ENCODE results near the gene DDX46. TPM values are rescaled to one million over a fixed set of nuclear protein-coding genes. Genes with fewer than 3 reads are reported as not detected.
"Not testable (repeated sequence)": the region's sequence is repeated elsewhere in the genome, so short reads cannot be mapped to it uniquely, and the experiment has no call there.

DDX46 gene
- total RNA-seq, 1 donor from 2014 or later: 89.4 TPM

- Mint-ChIP-seq H3K36me3 (ENCODE audit: low read depth) (peaks cover 18% of the 10 kb centered on the region), H3K9me3 (no peaks in the 10 kb centered on the region), H3K27ac (no peak overlapping the region), H3K4me1 (peaks cover 18% of the 10 kb centered on the region), H3K27me3 (no peaks in the 10 kb centered on the region), H3K4me3 (no peak overlapping the region)
- DNase-seq: no peak
- intact Hi-C loops (cut with micrococcal nuclease): no loop called here
Observed at GRCh38 chr5:134844252-134844651, 85.7 kb downstream of the DDX46 start.

- H3K27me3 Mint-ChIP-seq: no peaks in the 10 kb centered on the region
- peaks cover 20% of the 10 kb centered on the region for H3K4me1 Mint-ChIP-seq
- no peaks in the 10 kb centered on the region for H3K9me3 Mint-ChIP-seq
- no peak for DNase-seq
- H3K4me3 Mint-ChIP-seq: peak overlapping the region; percentile 98
- intact Hi-C loops (cut with micrococcal nuclease): loop anchor here (1.0 to 5.0 kb wide), 5 partner anchors 29 to 107 kb away; partner anchors contain the start of genes CAMLG, DDX46 and TXNDC15
- peaks cover 18% of the 10 kb centered on the region for H3K36me3 Mint-ChIP-seq (ENCODE audit: low read depth)
- H3K27ac Mint-ChIP-seq: peak overlapping the region; percentile 97
Observed at GRCh38 chr5:134845335-134845851, 86.8 kb downstream of the DDX46 start.

DNA sequence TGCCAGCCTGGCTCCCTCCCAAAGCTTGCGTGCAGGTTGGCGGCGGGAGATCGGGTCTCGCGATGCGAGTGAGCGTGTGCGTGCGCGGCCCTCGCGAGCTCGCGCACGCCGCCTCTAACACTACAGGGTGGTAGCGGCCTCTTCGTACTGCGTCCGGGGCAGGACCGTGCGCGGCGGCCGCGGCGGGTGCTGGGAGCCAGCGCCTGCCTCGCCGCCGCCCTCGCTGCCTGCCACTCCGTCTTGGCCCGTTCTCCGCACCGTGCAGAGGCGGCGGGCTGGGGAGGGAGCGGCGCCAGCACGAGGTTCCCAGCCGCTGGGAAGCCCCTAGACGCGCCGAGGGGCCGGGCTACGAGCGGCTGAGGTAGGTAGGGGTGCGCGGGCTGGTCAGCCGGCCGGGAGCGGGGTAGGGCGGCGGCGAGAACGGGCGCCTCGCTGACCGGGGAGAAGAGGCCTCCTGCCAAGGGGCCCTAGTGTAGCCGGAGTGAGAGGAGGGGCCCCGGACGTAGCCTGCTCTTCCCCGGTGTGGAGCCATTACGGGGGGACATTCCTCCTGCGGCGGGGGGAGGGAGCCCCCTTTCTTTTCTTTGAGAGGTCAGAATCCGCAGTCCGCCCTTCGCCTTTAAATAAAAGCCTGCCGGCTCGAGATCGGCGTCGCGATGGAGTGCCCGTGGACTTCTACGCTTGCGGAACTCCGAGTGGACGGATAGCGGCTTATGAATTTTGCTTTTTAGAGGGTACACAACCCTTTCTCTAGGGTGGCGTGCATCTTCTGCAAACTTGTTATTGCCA, 87.5 kb downstream of the DDX46 start, which contains the start of gene C5orf24:
Gene C5orf24, plus strand, starts transcription at position 117 of the 789 bp plus-strand sequence. CDS start 8,933 bp downstream, outside the sequence.
- no peaks in the 10 kb centered on the region for H3K27me3 Mint-ChIP-seq
- peaks cover 19% of the 10 kb centered on the region for H3K36me3 Mint-ChIP-seq (ENCODE audit: low read depth)
- peak within 1 kb of the TSS; percentile 98 for H3K4me3 Mint-ChIP-seq
- no peaks in the 10 kb centered on the region for H3K9me3 Mint-ChIP-seq
- DNase-seq: peak; percentile 98
- H3K27ac Mint-ChIP-seq: peak within 1 kb of the TSS; percentile 97
- intact Hi-C loops (cut with micrococcal nuclease): loop anchor here (1.0 to 5.0 kb wide), 5 partner anchors 28 to 108 kb away; partner anchors contain the start of genes CAMLG, DDX46 and TXNDC15
- peaks cover 21% of the 10 kb centered on the region for H3K4me1 Mint-ChIP-seq

DNA sequence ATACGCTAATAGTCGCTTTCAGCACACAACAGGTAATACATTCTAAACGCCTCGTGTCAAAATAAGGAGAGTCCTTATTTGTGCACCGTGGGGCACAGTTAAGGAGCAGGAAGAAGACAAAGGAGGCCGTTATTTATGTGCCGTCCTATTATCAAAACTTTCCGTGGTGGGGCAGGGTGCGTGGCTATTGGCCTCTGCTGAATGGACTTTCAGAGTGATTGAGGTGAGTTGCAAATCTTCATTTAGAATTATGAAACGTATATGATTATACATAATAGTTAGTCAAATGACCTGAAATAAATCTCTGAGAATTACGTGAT, 88.0 kb downstream of the DDX46 start:
- intact Hi-C loops (cut with micrococcal nuclease): loop anchor here (5.0 kb wide), 1 partner anchor 34 kb away; no protein-coding TSS in a partner anchor
- DNase-seq: no peak
- H3K27me3 Mint-ChIP-seq: no peaks in the 10 kb centered on the region
- peaks cover 26% of the 10 kb centered on the region for H3K4me1 Mint-ChIP-seq
- H3K4me3 Mint-ChIP-seq: peak overlapping the region; percentile 98
- H3K9me3 Mint-ChIP-seq: no peaks in the 10 kb centered on the region
- peak overlapping the region; percentile 97 for H3K27ac Mint-ChIP-seq
- peaks cover 25% of the 10 kb centered on the region for H3K36me3 Mint-ChIP-seq (ENCODE audit: low read depth)

- intact Hi-C loops (cut with micrococcal nuclease): loop anchor here (5.0 kb wide), 1 partner anchor 37 kb away; no protein-coding TSS in a partner anchor
- not testable (repeated sequence) for H3K9me3 Mint-ChIP-seq, DNase-seq, H3K27ac Mint-ChIP-seq, H3K27me3 Mint-ChIP-seq, H3K4me3 Mint-ChIP-seq
- peaks cover 32% of the 10 kb centered on the region for H3K4me1 Mint-ChIP-seq
- peaks cover 31% of the 10 kb centered on the region for H3K36me3 Mint-ChIP-seq (ENCODE audit: low read depth)
Observed at GRCh38 chr5:134849434-134849933, 90.9 kb downstream of the DDX46 start.

- intact Hi-C loops (cut with micrococcal nuclease): no loop called here
- Mint-ChIP-seq H3K9me3 (no peaks in the 10 kb centered on the region), H3K36me3 (ENCODE audit: low read depth) (peaks cover 39% of the 10 kb centered on the region), H3K27me3 (no peaks in the 10 kb centered on the region), H3K27ac (no peak overlapping the region), H3K4me1 (peaks cover 27% of the 10 kb centered on the region), H3K4me3 (no peak overlapping the region)
- DNase-seq: no peak
Observed at GRCh38 chr5:134851307-134851923, 92.8 kb downstream of the DDX46 start.

- H3K27me3 Mint-ChIP-seq; intact Hi-C loops (cut with micrococcal nuclease); H3K4me3 Mint-ChIP-seq; H3K9me3 Mint-ChIP-seq; DNase-seq; H3K27ac Mint-ChIP-seq: not testable (repeated sequence)
- Mint-ChIP-seq H3K36me3 (ENCODE audit: low read depth) (peaks cover 36% of the 10 kb centered on the region), H3K4me1 (peaks cover 17% of the 10 kb centered on the region)
Observed at GRCh38 chr5:134856465-134856864, 97.9 kb downstream of the DDX46 start.

- H3K27me3 Mint-ChIP-seq: no peaks in the 10 kb centered on the region
- intact Hi-C loops (cut with micrococcal nuclease): no loop called here
- DNase-seq: no peak
- H3K36me3 Mint-ChIP-seq (ENCODE audit: low read depth): peaks cover 31% of the 10 kb centered on the region
- no peak overlapping the region for H3K27ac Mint-ChIP-seq
- no peaks in the 10 kb centered on the region for H3K9me3 Mint-ChIP-seq
- H3K4me1 Mint-ChIP-seq: peaks cover 13% of the 10 kb centered on the region
- H3K4me3 Mint-ChIP-seq: no peak overlapping the region
Observed at GRCh38 chr5:134857401-134857800, 98.8 kb downstream of the DDX46 start.

GRCh38 chr5:134864707-134865106, 106.1 kb downstream of the DDX46 start:
- no peaks in the 10 kb centered on the region for H3K9me3 Mint-ChIP-seq

GRCh38 chr5:134873494-134873893, 114.9 kb downstream of the DDX46 start:
- H3K4me3 Mint-ChIP-seq: peak overlapping the region; percentile 99
- peaks cover 19% of the 10 kb centered on the region for H3K36me3 Mint-ChIP-seq (ENCODE audit: low read depth)
- peak; percentile 72 for DNase-seq
- H3K9me3 Mint-ChIP-seq: no peaks in the 10 kb centered on the region
- H3K4me1 Mint-ChIP-seq: peaks cover 27% of the 10 kb centered on the region
- intact Hi-C loops (cut with micrococcal nuclease): loop anchor here (10.0 kb wide), 1 partner anchor 499 kb away; the partner anchor contains the start of gene UBE2B
- H3K27ac Mint-ChIP-seq: peak overlapping the region; percentile 98
- H3K27me3 Mint-ChIP-seq: no peaks in the 10 kb centered on the region

More at GRCh38 chr5:134864707-134865106, 106.1 kb downstream of the DDX46 start:
- H3K4me3 Mint-ChIP-seq: no peak overlapping the region
- H3K4me1 Mint-ChIP-seq: no peaks in the 10 kb centered on the region
- H3K27ac Mint-ChIP-seq: no peak overlapping the region
- peaks cover 9% of the 10 kb centered on the region for H3K36me3 Mint-ChIP-seq (ENCODE audit: low read depth)
- H3K27me3 Mint-ChIP-seq: no peaks in the 10 kb centered on the region
- DNase-seq: no peak
- intact Hi-C loops (cut with micrococcal nuclease): no loop called here

DNA sequence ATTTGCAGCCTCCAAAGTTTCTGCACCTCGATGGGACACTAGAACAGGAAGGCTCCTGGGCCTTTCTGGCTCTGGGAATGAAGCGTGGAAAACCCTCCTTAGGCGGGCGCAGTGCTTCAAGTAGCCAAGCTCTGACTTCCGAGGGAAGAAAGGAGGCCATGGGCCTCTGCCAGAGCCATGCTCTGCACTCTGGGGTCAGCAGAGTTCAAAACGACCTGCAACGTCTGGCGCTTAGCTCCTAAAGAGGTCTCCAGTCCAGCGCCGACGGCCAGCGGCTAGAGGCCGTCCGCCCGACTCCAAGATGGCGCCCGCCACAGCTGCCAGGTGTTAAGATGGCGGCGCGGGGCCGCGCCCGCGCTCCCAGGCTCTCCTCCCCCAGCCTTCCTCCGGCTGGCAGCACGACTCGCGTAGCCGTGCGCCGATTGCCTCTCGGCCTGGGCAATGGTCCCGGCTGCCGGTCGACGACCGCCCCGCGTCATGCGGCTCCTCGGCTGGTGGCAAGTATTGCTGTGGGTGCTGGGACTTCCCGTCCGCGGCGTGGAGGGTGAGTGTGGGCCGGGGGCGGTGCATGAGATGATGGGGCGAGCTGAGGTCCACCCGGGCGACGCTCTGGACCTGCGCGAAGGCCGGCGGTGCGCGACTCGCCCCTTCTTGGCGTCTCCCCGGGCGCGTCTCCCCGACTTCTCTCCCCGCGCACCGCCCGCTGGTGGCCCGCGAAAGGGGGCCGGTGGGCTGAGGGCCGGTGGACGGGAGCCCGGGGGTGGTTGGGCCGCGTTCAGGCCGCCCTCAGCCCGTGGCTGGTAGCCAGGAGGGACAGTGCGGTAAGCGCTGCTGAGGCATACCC, 115.6 kb downstream of the DDX46 start, which contains the start of gene TXNDC15:
Gene TXNDC15, plus strand, starts transcription at position 385 of the 844 bp plus-strand sequence. Its CDS starts 57 bp downstream, at position 442.
- Mint-ChIP-seq H3K36me3 (ENCODE audit: low read depth) (peaks cover 23% of the 10 kb centered on the region), H3K4me1 (peaks cover 30% of the 10 kb centered on the region), H3K4me3 (peak within 1 kb of the TSS; percentile 99), H3K27ac (peak within 1 kb of the TSS; percentile 98), H3K27me3 (no peaks in the 10 kb centered on the region), H3K9me3 (no peaks in the 10 kb centered on the region)
- peak; percentile 95 for DNase-seq
- intact Hi-C loops (cut with micrococcal nuclease): loop anchor here (1.0 to 10.0 kb wide), 4 partner anchors 29 to 499 kb away; partner anchors contain the start of genes C5orf24, CAMLG, DDX46 and UBE2B

GRCh38 chr5:134874831-134875655, 116.5 kb downstream of the DDX46 start:
- H3K4me1 Mint-ChIP-seq: peaks cover 34% of the 10 kb centered on the region
- peak; percentile 86 for DNase-seq
- intact Hi-C loops (cut with micrococcal nuclease): loop anchor here (1.0 to 10.0 kb wide), 5 partner anchors 29 to 500 kb away; partner anchors contain the start of genes C5orf24, CAMLG, DDX46 and UBE2B
- no peaks in the 10 kb centered on the region for H3K27me3 Mint-ChIP-seq
- peaks cover 25% of the 10 kb centered on the region for H3K36me3 Mint-ChIP-seq (ENCODE audit: low read depth)
- H3K27ac Mint-ChIP-seq: peak overlapping the region; percentile 98
- no peaks in the 10 kb centered on the region for H3K9me3 Mint-ChIP-seq
- peak overlapping the region; percentile 99 for H3K4me3 Mint-ChIP-seq
